GM18858 (cell line): ENCODE measurements around the gene TES.

ENCODE experiments used
- ATAC-seq: cut with Tn5 transposase; IDR thresholded peaks from one replicate; pipeline ENCODE4 v1.9.1; 2021; ENCODE audit not compliant: unreplicated experiment

The TES gene

DNA sequence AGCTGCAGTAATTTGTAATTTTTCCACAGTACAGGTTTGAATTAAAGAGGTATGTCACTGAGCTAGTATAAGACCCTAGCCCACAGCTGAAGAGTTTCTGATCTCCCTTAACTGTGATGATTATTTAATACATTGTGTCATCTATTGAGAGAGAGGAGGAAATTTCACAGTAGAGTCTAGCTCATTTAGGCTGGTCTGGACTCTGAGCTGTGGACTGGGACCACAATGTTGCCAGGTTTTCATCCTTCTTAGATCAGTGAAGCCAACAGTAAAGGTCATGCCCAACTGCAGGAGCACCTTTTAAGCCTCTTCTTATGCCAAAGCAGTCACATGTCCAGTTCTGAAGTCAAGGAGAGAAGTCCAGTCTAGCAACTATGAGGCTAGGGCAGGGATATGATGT, 8.9 kb downstream of the TES start:
- ATAC-seq = no peak

DNA sequence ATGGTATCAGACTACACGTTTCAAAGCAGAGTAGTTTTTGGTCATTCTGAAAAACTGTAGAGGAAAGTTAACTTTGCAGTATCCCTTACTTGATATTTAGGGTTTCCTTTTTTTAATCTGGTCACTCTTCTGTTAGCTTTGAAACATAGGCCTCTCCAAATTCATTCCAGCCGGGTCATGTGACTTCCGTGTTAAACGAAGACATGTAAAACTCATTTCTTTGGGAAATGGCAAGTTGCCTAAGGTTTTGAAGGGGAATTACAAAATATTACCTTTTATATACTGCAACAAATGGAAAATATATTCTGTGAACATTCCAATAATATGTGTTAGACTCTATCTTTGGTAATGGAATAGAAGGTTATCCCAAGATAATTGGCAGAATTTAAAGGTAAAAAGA, 9.5 kb downstream of the TES start:
- no peak for ATAC-seq

DNA sequence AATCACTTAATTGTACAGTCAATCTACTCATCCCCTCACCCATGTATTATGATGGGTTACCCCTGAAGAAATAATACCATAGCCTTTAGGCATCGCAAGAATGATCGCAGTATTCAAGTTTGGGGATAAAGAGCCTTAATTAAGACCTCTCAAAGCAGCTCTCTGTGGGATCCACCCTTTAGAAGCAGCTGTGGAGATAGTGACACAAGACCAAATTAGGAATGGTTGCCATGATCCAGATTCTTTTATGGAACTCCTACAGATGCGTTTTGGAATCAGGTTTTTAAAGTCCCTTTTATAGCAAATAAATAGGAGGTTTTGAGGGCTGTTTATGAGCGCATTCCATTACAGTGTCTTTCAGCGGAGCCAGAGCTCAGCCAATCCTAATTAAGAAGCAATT, 12.2 kb downstream of the TES start:
- ATAC-seq = no peak

DNA sequence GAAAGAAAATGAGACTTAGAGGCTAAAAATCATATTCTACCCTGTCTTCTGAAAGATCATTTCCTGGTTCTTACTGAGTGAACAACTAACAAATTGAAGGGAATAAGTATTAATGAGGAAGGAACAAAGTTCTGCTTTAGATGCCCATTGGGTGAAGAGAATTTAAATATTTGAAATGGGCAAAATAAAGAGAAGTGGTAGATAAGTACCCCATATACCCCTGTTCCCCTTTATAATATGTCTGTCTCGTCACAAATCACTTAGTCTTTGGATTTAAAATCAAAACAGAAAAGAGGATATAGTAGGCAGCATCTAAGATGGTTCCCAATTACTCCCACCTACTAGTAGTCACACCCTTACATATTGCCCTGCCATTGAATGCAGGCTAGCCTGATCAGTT, 13.2 kb downstream of the TES start:
- no peak for ATAC-seq

DNA sequence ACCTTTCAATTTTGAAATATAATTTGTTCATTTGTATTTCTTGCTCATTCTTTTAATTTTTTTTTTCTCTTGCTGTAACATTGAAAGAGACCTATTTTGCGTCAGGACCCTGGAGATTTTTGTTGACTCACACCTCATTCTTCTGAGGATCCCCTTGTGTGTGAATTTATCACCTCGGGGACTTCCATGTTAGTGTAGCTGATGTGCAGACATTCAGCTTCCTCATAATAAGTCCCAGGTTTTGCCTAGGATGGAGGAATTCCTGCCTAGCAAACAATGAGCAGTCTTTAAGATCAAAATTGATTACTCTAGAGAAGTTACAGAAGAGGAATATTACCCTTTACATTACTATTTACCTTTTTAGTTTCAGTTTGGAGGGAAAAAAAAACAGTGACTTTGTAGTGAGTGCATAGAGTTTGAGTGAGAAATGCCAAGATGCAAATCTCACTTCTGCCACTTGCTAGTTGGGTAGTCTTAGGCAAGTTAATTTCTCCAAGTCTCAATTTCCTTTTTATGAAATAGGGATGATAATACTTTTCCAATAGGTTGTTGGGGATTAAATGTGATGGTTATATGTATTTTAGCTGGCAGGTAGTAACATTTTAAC, 14.3 kb downstream of the TES start:
- ATAC-seq = peak; percentile 51

DNA sequence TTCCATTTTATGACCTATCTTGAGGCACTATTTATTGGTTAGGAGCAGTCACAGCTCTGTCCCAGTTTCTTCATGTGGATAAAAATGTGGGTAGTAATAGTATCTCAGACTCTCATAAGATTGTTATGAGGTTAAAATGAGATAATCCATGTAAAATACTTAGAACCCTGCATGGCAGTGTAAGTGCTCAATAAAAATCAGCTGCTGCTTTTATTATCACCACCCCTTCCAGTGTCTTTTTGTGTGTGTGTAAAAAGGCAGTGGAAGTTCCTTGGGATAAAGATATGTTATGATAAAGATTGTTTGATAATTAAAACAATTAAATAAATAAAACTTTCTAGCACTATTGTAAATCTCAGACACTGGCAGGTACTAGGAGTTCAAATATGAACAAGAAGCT, 15.5 kb downstream of the TES start:
- ATAC-seq = no peak

DNA sequence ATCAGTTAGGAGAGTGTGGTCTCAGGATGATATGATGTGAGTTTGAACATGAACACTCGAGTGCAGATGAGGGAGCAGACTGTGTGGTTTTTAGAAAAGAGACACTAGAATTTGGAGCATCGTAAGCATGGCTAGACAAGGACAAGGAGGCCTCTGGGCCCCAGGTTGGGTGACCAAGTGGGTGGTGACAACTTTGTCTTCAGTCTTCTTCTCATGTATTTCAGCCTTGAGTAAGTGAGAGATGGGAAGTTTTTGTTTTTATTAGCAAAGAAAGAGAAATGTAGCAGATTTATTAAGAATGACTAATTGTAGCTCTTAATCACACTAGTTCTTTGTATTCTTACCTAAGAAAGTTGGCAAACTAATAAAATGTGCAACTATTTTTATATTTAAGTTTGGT, 16.3 kb downstream of the TES start:
- ATAC-seq = no peak

DNA sequence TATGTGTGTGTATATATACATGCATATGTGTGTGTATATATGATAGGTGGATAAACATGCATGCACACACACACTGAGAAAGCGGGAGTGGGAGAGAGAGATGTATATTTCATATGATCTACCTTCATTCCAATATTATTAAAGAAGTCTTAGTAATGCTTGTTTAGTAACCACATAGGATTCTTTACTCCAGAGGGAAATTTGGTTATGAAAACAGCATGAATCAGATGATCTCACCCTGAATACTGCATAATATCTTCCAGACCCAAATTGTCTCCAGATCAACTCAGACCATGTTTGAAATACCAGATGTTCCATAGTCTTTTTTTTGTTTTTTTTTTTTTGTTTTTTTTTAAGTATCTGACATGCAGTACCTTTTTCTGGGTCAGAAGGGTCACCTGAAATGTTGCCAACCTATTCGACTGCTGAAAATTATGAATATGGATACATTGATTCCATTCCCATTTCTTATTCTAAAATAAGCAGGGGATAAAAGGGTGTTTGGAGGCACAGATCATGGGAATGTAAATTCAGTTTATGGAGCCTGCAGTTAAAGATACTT, 17.4 kb downstream of the TES start:
- no peak for ATAC-seq

DNA sequence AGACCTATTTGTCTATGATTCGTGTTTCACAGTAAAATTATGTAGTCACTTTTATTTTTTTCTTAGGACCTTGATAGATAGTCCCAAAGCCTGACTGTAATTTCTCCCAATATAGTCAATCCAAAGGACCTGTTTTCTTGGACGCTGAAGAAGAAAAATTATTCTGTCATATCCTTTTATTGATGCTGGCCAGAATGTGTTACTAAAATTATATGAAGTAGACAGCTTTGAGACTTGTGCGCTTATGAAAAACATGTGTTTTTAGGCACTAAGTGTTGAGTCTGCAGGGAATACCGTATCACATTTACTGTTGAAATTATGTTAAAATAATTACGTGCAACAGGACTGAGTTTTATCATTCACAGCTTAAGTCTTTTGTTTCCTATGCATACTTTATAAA, 17.9 kb downstream of the TES start:
- no peak for ATAC-seq

DNA sequence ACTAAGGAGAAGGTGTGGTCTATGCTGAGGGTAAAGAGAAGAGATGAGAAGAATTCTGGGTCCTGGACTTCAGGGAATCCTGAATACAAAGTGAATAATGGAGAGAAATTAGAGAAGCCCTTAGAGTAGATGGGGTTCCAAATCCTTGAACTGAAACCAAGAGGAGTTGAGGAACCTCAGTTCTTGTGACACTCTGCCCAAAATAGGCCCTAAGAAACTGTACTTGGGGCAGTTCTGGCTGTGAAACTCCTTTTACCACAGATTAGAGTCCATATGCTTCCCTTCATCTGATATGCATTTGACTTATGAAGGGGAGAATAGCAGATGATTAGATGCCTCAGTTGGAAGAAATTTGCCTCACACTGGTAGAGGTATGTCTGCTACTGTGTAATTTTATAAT, 19.0 kb downstream of the TES start:
- ATAC-seq = peak; percentile 41

DNA sequence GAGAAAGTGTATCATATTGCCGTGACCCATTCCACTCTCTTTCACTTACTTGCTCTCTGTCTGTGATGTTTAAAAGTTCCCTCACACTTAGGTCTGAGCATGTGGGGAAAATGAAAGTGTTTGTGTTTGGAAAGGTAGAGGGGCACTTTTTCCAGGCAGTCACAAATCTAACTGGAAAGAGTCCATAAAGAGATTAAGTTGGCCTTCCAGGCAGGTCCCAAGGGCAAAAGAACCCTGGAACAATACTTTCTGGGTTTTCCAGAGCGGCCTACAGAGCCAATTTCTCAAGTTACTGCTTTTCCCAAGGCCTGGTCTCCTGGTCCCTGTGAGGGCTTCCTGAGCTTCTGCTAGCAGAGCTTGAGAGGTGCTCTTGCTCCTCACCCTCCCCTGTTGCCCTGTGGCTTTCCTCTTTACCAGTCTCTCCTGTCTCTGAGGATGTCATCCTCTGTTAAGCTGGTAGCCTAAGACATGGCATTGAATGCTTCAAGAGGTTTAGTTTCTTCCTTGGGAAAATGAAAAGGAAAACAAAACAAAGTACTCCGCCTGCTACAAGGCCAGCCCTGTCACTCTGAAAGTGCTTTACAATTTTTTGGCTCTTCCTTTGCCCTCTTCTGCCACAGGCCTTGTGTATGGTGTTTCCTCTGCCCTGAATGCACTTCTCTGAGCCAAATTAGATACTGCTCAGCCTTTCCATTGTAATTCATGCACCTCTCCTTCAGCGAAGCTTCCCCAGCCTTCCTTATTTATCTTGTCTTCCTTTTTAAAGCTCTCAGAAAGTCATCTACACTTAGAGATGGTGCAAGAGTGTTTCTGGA, 20.1 kb downstream of the TES start:
- ATAC-seq = no peak

DNA sequence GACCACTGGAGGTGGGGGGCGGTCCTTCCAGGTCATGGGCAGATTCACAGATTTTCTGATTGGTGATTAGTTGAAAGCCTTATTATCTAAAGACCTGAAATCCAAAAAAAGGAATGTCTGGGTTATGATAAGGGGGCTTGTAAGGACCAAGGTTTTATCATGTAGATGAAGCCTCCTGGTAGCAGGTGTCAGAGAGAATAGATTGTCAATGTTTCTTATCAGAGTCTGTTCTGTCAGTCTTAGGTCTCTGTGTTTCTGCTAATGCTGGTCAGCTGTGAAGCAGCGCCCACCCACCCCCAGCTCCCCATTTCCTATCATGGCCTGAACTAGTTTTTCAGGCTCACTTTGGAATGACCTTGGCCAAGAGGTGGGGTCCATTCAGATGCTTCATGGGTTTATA, 21.2 kb downstream of the TES start:
- ATAC-seq = no peak

DNA sequence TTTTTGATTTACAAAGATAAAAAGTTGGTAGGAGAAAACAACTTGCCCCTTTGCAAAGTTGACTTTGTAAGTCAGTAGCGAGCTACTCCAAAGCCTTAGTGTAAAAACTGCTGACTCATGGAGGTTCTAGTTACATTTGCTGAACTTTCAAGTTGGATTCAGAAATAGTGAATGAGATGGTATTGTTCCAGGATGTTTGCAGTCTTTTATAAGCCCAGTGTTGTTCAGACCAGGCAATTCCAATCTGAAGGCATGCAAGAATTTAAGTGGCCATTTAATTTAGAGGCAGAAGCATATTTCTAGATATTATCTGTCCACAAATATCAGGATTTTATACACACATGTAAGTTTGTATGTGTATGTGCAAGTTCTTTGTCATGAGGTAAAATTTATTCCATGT, 21.6 kb downstream of the TES start:
- no peak for ATAC-seq

DNA sequence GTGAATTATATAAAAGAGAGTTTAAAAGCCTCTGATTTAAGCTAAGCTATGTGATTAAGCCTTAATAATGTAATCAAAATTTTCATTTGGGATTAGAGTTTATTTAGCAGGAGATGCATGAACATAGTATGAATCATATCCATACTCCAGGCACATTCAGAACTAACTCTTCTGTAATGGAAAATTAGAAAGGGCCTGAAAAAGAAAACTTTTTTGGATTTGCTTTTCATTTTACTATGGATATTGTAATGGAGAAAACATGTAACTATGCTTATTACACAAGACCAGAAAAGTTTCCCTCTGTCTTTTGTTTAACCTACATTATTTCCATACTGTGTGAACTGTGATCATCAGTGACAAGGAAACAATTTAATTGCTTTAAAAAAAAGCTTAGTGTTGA, 22.0 kb downstream of the TES start:
- ATAC-seq = no peak

DNA sequence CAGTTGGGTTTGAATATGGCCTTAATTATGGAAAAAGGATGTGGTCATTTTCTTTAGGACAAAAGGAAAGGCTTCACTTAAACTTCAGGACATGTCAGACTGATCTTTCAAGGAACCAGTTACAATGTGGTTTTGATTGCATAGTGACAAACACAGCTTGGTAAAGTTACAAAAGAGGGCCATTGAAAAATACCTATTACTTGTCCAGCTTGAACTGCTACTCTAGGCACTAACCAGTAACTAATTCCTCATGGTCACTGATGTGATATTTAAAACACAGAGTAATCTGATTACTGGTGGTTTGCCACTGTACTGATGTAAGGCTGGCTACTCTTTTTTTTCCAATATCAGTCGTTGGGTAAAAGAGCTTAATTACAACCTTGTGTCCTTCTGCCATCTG, 22.6 kb downstream of the TES start:
- no peak for ATAC-seq

DNA sequence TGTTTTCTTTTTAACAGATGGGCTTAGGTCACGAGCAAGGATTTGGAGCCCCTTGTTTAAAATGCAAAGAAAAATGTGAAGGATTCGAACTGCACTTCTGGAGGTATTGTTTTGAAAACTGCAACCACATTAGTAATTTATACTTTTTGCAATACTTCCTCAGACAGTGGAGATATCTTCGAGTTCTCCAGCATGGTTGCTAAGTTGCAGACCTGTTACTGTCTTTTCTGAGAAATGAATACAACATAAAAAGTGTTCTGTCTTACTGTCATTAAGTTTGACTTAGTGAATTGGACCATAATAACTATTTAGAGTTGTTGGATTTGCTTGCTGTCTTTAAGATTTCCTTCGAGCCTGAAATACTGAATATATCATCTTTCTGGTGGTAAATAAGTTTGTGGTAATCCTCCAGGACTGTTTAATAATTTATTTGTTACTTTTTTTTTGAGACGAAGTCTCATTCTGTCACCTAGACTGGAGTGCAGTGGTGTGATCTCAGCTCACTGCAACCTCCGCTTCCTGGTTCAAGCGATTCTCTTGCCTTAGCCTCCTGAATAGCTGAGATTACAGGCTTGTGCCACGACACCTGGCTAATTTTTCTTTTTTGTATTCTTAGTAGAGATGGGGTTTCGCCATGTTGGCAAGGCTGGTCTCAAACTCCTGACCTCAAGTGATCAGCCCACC, 24.3 kb downstream of the TES start:
- ATAC-seq = no peak

DNA sequence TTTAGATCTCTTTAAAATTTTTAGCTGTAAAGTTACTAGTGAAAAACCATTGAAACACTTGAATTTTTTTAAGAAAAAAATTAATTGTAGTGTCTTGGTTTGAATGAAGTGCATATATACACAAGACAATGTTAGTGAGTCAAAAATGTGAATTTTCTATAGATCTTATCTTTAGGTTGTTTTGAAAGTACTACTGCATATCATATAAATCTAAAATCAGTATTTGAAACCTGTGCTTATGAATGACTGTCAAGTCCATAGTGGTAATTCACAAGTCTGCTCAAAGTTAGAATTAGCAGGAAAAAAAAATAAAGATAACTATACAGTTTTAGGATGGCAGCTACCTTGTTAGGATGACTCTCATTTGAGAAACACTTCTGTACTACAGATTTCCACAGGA, 25.0 kb downstream of the TES start:
- no peak for ATAC-seq

DNA sequence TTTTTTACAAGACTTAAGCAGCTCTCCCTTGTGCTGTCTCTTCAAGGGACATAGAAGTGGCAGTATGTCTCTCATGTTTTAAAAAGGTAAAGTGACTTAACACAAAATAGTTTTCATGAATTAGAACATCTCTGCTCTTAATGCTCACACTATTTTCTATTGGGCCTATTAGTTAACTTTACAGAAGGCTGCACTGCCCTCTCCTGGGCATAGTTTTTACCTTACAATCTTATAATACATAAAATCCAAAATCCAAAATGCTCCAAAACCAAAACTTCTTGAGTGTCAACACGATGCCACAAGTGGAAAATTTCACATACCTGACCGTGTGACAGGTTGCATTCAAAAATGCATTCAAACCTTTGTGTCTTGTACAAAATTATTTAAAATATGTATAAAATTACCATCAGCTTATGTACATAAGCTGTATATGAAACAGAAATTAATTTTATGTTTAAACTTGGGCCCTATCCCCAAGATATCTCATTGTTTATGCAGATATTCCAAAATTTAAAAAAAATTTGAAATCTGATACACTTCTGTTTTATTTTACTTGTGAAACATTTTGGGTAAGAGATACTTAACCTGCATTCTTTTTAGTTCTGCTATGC, 25.8 kb downstream of the TES start:
- peak; percentile 57 for ATAC-seq

DNA sequence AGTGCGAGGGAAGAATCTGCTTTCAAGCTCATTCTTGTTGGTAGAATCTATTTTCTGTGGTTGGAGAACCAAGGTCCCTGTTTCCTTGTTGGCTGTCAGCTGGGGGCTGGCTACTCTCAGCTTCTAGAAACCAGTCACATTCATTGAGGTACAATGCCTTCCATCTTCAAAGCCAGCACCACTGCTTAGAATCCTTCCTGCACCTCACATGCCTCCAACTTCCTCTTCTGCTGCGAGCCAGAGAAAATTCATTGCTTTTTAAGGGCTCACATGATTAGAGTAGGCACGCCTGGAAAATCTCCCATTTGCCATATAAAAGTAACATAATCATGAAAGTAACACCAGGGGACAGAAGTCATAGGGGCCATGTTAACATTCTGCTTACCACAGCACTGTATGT, 28.7 kb downstream of the TES start:
- no peak for ATAC-seq

DNA sequence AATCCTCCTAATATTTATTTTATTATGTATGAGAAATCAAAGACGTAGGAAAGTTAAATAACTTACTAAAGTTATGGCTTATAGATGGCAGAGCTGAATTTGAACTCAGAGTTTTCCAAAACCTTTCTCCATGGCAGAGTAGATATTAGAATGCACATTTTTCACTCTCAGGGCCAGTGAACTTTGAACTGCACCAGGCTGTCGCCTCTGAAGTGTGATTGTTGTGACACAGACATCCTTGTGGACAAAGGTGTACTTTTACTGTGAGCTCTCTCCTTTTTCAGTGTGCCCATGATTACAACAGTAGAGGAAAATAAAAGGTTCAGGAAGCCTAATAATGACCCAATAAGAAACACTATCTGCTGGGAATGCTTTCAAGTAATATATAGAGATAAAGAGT, 29.1 kb downstream of the TES start:
- ATAC-seq = no peak

DNA sequence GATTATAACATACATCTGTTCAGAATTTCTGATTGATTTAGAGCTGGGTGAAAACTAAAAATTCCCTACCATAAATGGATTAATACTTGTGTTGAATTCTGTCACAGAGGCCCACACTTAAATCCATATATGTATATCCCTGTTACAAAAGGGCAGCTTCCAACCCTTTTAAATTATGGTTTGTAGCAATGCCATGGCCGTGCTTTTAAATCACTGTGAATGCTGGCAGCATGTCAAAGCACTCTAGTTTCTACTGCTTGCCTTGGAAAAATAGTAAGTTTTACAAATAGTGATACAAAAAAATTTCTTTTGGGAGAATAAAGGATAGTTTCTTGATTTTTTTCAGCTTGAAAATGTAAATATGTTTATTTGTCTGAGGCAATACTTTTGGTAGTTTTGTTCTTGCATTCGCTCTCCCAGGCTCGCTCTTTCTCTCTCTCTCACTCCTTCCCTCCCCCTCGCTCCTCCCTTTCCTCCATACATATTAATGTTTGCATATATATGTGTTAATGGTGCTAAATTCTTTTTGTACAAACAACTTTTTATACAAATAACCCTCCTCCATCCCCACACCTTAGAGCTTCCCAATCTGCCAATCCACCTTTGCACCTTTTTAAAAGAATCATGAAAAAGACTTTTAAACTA, 29.8 kb downstream of the TES start:
- ATAC-seq = no peak
